ENCODE measurements around the gene POLR3G.

Gene POLR3G

DNA sequence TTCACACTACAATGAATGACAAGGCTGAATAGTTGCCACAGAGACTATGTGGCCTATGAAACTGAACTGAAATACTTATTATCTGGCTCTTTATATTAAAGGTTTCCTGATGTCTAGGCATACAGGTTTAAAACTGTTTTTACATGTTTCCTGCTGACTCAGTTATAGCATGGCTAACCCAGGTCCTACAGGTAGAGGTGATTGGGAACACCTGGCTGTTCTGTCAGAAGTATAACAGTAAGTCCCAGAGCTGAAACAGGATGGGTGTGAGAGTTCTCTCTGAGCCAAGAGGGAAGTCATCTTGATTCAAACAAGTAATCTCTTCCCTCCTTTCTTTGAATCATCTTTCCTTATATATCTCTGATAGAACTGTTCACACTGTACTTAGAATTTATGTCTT lies 79.0 kb downstream of the POLR3G start:
- no peak for DNase-seq

DNA sequence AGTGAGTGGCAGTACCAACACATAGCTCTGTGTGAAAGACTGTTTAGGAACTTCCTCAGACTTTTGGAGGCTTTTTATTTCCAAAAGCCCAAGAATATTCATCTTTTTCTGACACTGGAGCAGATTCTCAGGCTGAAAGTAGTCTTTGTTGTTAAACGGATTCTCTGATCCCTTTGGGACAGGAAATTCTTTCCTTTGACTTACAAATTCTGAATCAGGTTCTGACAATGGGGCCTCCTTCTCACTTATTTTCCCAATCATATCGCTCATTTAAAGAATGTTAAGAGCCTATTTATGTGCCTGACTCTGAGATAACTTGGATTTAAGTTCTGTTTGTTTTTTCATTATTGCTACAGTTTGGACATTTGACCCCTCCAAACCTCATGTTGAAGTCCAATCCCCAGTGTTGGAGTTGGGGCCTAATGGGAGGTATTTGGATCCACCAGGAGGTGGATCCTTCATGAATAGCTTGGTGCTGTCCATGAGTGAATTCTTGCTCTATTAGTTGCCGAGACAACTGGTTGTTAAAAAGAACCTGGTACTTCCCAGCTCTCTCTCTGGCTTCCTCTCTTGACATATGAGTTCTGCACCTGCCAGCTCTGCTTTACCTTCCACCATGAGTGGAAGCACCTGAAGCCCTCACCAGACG lies 79.8 kb downstream of the POLR3G start:
- no peak for DNase-seq

GRCh38 chr5:90555666-90556065 lies 81.0 kb downstream of the POLR3G start:
- DNase-seq = no peak

GRCh38 chr5:90557391-90557790 lies 82.7 kb downstream of the POLR3G start:
- DNase-seq = no peak

GRCh38 chr5:90557871-90558270 lies 83.2 kb downstream of the POLR3G start:
- no peak for DNase-seq

DNA sequence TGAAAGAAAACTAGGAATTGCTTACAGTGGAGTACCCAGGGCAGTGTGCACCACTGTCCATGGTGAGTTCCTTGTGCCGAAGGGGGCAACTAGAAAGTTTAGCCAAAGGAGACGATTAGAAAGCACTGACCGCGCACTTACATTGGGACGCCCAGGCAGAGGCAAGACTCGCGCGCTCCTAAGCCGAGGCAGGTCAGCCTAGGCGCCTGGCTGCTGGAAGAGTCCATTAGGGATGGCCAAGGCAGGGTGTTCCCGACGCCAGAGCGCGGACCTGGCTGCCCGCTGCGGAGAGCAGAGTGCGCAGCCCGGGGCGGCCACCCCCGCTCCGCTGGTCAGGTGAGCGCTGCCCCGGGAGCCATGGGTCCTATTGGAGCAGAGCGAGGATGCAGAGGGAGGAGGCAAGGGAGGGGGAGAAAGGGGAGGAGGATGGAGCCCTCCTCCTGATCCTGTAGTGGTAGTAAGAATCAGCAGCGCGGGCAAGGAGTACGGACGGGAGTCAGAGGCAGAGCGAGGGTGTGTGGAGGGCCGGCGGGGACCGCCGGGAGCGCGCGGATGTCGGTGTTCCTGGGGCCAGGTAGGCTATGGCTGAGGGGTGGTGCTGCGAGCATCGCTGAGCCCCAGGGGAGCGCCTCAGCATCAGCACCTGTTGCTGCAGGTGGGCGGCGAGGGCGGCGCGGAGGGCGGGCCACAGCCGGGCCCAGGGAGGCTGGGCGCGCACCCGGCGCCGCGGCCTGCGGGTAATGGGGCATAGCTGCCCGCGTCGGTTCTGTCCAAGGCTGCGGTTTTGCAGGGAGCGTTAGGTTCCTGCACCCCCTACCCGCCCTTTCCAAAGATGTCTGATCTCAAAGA lies 83.9 kb downstream of the POLR3G start, which contains the start of gene ADGRV1:
TSS of gene ADGRV1 (plus strand) at position 454 of the 849 bp plus-strand sequence. CDS start at position 553, 99 bp downstream.
- DNase-seq = no peak

GRCh38 chr5:90560771-90561170 lies 86.1 kb downstream of the POLR3G start:
- DNase-seq = no peak

- DNase-seq = no peak
Measured at GRCh38 chr5:90561766-90562165, 87.1 kb downstream of the POLR3G start.

GRCh38 chr5:90562341-90562740 lies 87.7 kb downstream of the POLR3G start:
- no peak for DNase-seq

- DNase-seq = no peak
Measured at GRCh38 chr5:90563108-90563507, 88.4 kb downstream of the POLR3G start.

Measured in inflammatory macrophage treated with lipopolysaccharide for 4 hours (primary cell).